HEK293 (cell line): Measurements from ENCODE around the gene TJP3.

Source experiments
- CTCF ChIP-seq: fragments of 450-650 bp; formaldehyde crosslinking; IDR thresholded peaks from 2 replicates; pipeline ENCODE4 v1.5.1; 2016; ENCODE audit warnings: missing biosample characterization, missing genetic modification characterization
- ZBTB44 ChIP-seq: fragments of 450-650 bp; IDR thresholded peaks from 2 replicates; pipeline ENCODE4 v1.5.1; 2018; ENCODE audit warnings: missing biosample characterization, mild to moderate bottlenecking, missing genetic modification characterization
- ZBTB8A ChIP-seq: fragments of 450-650 bp; formaldehyde crosslinking; IDR thresholded peaks from 2 replicates; pipeline ENCODE4 v1.5.1; 2016; ENCODE audit warnings: missing biosample characterization, missing genetic modification characterization
- ZFP41 ChIP-seq: fragments of 450-650 bp; formaldehyde crosslinking; IDR thresholded peaks from 2 replicates; pipeline ENCODE4 v1.5.1; 2016; ENCODE audit warnings: missing biosample characterization, missing genetic modification characterization, borderline replicate concordance
- ZNF112 ChIP-seq: fragments of 450-650 bp; formaldehyde crosslinking; IDR thresholded peaks from 2 replicates; pipeline ENCODE4 v1.5.0; 2017; ENCODE audit warnings: missing biosample characterization, missing genetic modification characterization
- ZNF239 ChIP-seq: fragments of 450-650 bp; formaldehyde crosslinking; IDR thresholded peaks from 2 replicates; pipeline ENCODE4 v1.5.1; 2016; ENCODE audit warnings: missing biosample characterization, missing genetic modification characterization
- ZNF292 ChIP-seq: fragments of 450-650 bp; formaldehyde crosslinking; IDR thresholded peaks from 2 replicates; pipeline ENCODE4 v1.5.1; 2016; ENCODE audit warnings: low read depth, missing biosample characterization, missing genetic modification characterization, borderline replicate concordance
- ZNF626 ChIP-seq: fragments of 450-650 bp; sonication (Bioruptor Pico); formaldehyde crosslinking; IDR thresholded peaks from 2 replicates; pipeline ENCODE4 v1.5.1; 2018; ENCODE audit warnings: missing biosample characterization, missing genetic modification characterization, inconsistent platforms

- TF ChIP-seq ZBTB44 (tag by site-specific recombination), result no peak
- no peak for TF ChIP-seq ZNF112
- TF ChIP-seq ZNF626 (tag by site-specific recombination), result no peak
- no peak for TF ChIP-seq ZFP41
- TF ChIP-seq CTCF, result no peak
- TF ChIP-seq ZBTB8A, result no peak
- no peak for TF ChIP-seq ZNF292
- TF ChIP-seq ZNF239 (tag by site-specific recombination), result no peak
These were observed 28.6 kb upstream of the TJP3 start for GRCh38 chr19:3679581-3679980.
